ENCODE data around the gene BEND6. TPM values are rescaled to one million over a fixed set of nuclear protein-coding genes. Genes with fewer than 3 reads are reported as not detected.
A peak's percentile ranks its signal among the peaks of the same experiment; 100 is the strongest.

Gene BEND6
- polyA plus RNA-seq, 1 donor (not counting 4 experiments of a cell fraction or from before 2014, with no cell fraction given), result 1.0 TPM

DNA sequence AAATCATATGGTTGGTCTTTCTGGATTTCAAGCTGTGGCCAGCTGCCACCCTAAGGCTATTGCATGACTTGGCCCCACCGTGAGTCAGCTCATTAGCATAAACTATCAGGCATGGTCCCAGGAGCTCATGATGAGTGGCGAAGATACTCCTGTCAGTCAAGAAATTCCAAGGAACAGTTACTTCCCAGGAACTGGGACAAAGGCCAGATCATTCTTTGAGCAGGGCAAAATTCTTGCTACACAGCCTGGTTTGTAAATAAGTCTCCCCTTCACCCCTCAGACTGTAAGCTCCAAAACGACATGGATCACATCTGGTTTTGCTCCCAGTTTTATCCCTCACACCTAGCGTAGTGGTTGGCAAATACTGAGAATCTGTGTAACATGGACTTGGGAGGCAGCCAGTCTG is 58.6 kb downstream of the BEND6 start:
- no peaks in the 10 kb centered on the region for H3K36me3 ChIP-seq (ENCODE audit: control insufficient read depth in 2 of 2, extremely low read depth in 1 of 2, insufficient read depth in 2 of 2, low read length in 2 of 2)
- H3K4me2 ChIP-seq (ENCODE audit: control insufficient read depth, extremely low read depth, insufficient read depth, low read depth, low read length), result peak overlapping the region; percentile 31
- no peak overlapping the region for H2AFZ ChIP-seq (ENCODE audit: control insufficient read depth, low read length)
- H3K9me1 ChIP-seq (ENCODE audit: control insufficient read depth, extremely low read depth, insufficient read depth, low read length), result no peaks in the 10 kb centered on the region
- H3K9ac ChIP-seq (ENCODE audit: control insufficient read depth, extremely low read depth, insufficient read depth, low read length), result no peak overlapping the region
- no peaks in the 10 kb centered on the region for H3K27me3 ChIP-seq (ENCODE audit: control insufficient read depth, extremely low read depth, insufficient read depth, low read length)
- FAIRE-seq (peak; percentile 92), DNase-seq (ENCODE audit: low read depth, low spot score) (peak; percentile 42)
- H3K9me3 ChIP-seq (ENCODE audit: control insufficient read depth, low read depth, low read length), result no peaks in the 10 kb centered on the region
- peaks cover 7% of the 10 kb centered on the region for H3K4me1 ChIP-seq (ENCODE audit: control insufficient read depth, extremely low read depth, insufficient read depth, low read length)
- H3K27ac ChIP-seq (ENCODE audit: control insufficient read depth, insufficient read depth, low read length), result no peak overlapping the region
- H4K20me1 ChIP-seq (ENCODE audit: control insufficient read depth, extremely low read depth, insufficient read depth, low read length), result no peaks in the 10 kb centered on the region
- TF ChIP-seq EZH2 (IDR thresholded peaks at IDR 0.05; ENCODE audit: low read length), result no peak
- TF ChIP-seq, protein P1, sequence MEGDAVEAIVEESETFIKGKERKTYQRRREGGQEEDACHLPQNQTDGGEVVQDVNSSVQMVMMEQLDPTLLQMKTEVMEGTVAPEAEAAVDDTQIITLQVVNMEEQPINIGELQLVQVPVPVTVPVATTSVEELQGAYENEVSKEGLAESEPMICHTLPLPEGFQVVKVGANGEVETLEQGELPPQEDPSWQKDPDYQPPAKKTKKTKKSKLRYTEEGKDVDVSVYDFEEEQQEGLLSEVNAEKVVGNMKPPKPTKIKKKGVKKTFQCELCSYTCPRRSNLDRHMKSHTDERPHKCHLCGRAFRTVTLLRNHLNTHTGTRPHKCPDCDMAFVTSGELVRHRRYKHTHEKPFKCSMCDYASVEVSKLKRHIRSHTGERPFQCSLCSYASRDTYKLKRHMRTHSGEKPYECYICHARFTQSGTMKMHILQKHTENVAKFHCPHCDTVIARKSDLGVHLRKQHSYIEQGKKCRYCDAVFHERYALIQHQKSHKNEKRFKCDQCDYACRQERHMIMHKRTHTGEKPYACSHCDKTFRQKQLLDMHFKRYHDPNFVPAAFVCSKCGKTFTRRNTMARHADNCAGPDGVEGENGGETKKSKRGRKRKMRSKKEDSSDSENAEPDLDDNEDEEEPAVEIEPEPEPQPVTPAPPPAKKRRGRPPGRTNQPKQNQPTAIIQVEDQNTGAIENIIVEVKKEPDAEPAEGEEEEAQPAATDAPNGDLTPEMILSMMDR (optimal IDR thresholded peaks at IDR 0.05 in 1 of 3, IDR thresholded peaks at IDR 0.05 in 1 of 3, conservative IDR thresholded peaks at IDR 0.05 in 1 of 3; ENCODE audit: extremely low read depth in 1 of 3, insufficient read depth in 2 of 3, low read length in 3 of 3), result no peak
- dilution Hi-C loops (cut with MboI; ENCODE audit: extremely low pct_ligation_motif_present, low sequenced_read_pairs), result no loop called here
- H3K79me2 ChIP-seq (ENCODE audit: control insufficient read depth, insufficient read depth, low read length), result no peaks in the 10 kb centered on the region
- H3K4me3 ChIP-seq (ENCODE audit: control insufficient read depth in 2 of 3, extremely low read depth in 1 of 3, insufficient read depth in 2 of 3, low read depth in 1 of 3, low read length in 3 of 3), result no peak overlapping the region

DNA sequence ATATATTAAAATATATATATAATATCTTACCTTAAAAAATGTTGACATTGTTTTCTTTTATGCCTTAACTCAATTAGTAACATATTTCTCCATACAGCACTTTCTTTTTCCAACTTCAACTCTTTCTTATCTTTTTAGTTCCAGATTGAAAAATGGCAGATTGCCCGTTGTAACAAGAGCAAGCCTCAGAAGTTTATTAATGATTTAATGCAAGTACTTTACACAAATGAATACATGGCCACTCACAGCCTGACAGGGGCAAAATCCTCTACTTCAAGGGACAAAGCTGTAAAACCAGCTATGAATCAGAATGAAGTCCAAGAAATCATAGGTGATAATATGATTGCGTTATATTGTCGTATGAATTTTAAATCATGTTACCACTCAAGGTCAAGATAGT is 62.2 kb downstream of the BEND6 start:
- Histone ChIP-seq H3K79me2 (ENCODE audit: control insufficient read depth, insufficient read depth, low read length) (no peaks in the 10 kb centered on the region), H2AFZ (ENCODE audit: control insufficient read depth, low read length) (no peak overlapping the region), H3K9me3 (ENCODE audit: control insufficient read depth, low read depth, low read length) (no peaks in the 10 kb centered on the region), H3K4me2 (ENCODE audit: control insufficient read depth, extremely low read depth, insufficient read depth, low read depth, low read length) (no peak overlapping the region), H3K27me3 (ENCODE audit: control insufficient read depth, extremely low read depth, insufficient read depth, low read length) (no peaks in the 10 kb centered on the region), H3K9ac (ENCODE audit: control insufficient read depth, extremely low read depth, insufficient read depth, low read length) (no peak overlapping the region), H3K27ac (ENCODE audit: control insufficient read depth, insufficient read depth, low read length) (no peak overlapping the region), H3K36me3 (ENCODE audit: control insufficient read depth in 2 of 2, extremely low read depth in 1 of 2, insufficient read depth in 2 of 2, low read length in 2 of 2) (no peaks in the 10 kb centered on the region), H3K4me1 (ENCODE audit: control insufficient read depth, extremely low read depth, insufficient read depth, low read length) (peaks cover 7% of the 10 kb centered on the region), H3K9me1 (ENCODE audit: control insufficient read depth, extremely low read depth, insufficient read depth, low read length) (no peaks in the 10 kb centered on the region), H3K4me3 (ENCODE audit: control insufficient read depth in 2 of 3, extremely low read depth in 1 of 3, insufficient read depth in 2 of 3, low read depth in 1 of 3, low read length in 3 of 3) (no peak overlapping the region), H4K20me1 (ENCODE audit: control insufficient read depth, extremely low read depth, insufficient read depth, low read length) (no peaks in the 10 kb centered on the region)
- no peak for DNase-seq (ENCODE audit: low read depth, low spot score)
- dilution Hi-C loops (cut with MboI; ENCODE audit: extremely low pct_ligation_motif_present, low sequenced_read_pairs), result no loop called here
- no peak for FAIRE-seq
- TF ChIP-seq EZH2 (IDR thresholded peaks at IDR 0.05; ENCODE audit: low read length), result no peak

DNA sequence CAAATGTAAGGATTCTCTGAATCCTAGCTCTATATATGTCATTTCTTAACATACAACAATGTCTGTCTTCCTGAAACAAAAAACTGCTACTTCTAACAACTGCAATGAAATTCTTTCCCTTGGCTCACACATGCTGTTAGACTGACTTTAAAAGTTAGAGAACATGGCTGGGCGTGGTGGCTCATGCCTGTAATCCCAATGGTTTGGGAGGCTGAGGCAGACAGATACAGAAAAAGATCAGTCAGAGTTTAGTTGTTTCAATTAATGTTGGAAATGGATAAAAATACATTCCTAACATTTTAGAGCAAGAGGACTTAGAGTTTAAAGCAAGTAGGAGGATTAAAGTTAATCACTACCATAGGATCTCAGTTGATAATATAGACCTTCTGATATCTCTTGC is 62.9 kb downstream of the BEND6 start:
- Histone ChIP-seq H3K4me1 (ENCODE audit: control insufficient read depth, extremely low read depth, insufficient read depth, low read length) (peaks cover 7% of the 10 kb centered on the region), H3K27me3 (ENCODE audit: control insufficient read depth, extremely low read depth, insufficient read depth, low read length) (no peaks in the 10 kb centered on the region), H3K9me3 (ENCODE audit: control insufficient read depth, low read depth, low read length) (no peaks in the 10 kb centered on the region), H3K79me2 (ENCODE audit: control insufficient read depth, insufficient read depth, low read length) (no peaks in the 10 kb centered on the region), H3K9me1 (ENCODE audit: control insufficient read depth, extremely low read depth, insufficient read depth, low read length) (no peaks in the 10 kb centered on the region), H3K4me3 (ENCODE audit: control insufficient read depth in 2 of 3, extremely low read depth in 1 of 3, insufficient read depth in 2 of 3, low read depth in 1 of 3, low read length in 3 of 3) (no peak overlapping the region), H3K9ac (ENCODE audit: control insufficient read depth, extremely low read depth, insufficient read depth, low read length) (no peak overlapping the region), H3K4me2 (ENCODE audit: control insufficient read depth, extremely low read depth, insufficient read depth, low read depth, low read length) (no peak overlapping the region), H2AFZ (ENCODE audit: control insufficient read depth, low read length) (no peak overlapping the region), H3K36me3 (ENCODE audit: control insufficient read depth in 2 of 2, extremely low read depth in 1 of 2, insufficient read depth in 2 of 2, low read length in 2 of 2) (no peaks in the 10 kb centered on the region), H3K27ac (ENCODE audit: control insufficient read depth, insufficient read depth, low read length) (no peak overlapping the region), H4K20me1 (ENCODE audit: control insufficient read depth, extremely low read depth, insufficient read depth, low read length) (no peaks in the 10 kb centered on the region)
- dilution Hi-C loops (cut with MboI; ENCODE audit: extremely low pct_ligation_motif_present, low sequenced_read_pairs), result no loop called here
- FAIRE-seq, result no peak
- DNase-seq (ENCODE audit: low read depth, low spot score), result no peak
- TF ChIP-seq, protein P1 (optimal IDR thresholded peaks at IDR 0.05 in 1 of 3, IDR thresholded peaks at IDR 0.05 in 1 of 3, conservative IDR thresholded peaks at IDR 0.05 in 1 of 3; ENCODE audit: extremely low read depth in 1 of 3, insufficient read depth in 2 of 3, low read length in 3 of 3), result no peak
- TF ChIP-seq EZH2 (IDR thresholded peaks at IDR 0.05; ENCODE audit: low read length), result no peak

Data from keratinocyte (primary cell).